ENCODE data around the gene RGS12. TPM values are rescaled to one million over a fixed set of nuclear protein-coding genes. Genes with fewer than 3 reads are reported as not detected.

Gene RGS12
- total and polyA plus RNA-seq, 7 donors: 3.0 to 21.6 (median 15.7) TPM

GRCh38 chr4:3317656-3318211, 24.9 kb downstream of the RGS12 start:
- Histone ChIP-seq H3K27ac (no peak overlapping the region), H3K9me3 (no peaks in the 10 kb centered on the region), H3K36me3 (peaks cover 0 to 25% (median 10%) of the 10 kb centered on the region in 4 donors), H3K27me3 (no peaks in the 10 kb centered on the region), H3K4me3 (no peak overlapping the region), H3K4me1 (peaks cover 0 to 18% (median 3%) of the 10 kb centered on the region in 4 donors)
- 95 to 97% methylated on average over 22 of the region's 22 CpGs for WGBS, 2 donors
- no peak for TF ChIP-seq POLR2AphosphoS5 (IDR thresholded peaks at IDR 0.05)
- no peak for TF ChIP-seq POLR2A (IDR thresholded peaks at IDR 0.05)
- TF ChIP-seq EP300 (IDR thresholded peaks at IDR 0.05): no peak
- no peak for TF ChIP-seq CTCF (IDR thresholded peaks at IDR 0.05)
- no peak for DNase-seq
- intact Hi-C loops (cut with DNase I): no loop called here

GRCh38 chr4:3318561-3319021, 25.8 kb downstream of the RGS12 start:
- no peak overlapping the region for H3K4me3 ChIP-seq
- no peak for TF ChIP-seq POLR2AphosphoS5 (IDR thresholded peaks at IDR 0.05)
- no peak for TF ChIP-seq EP300 (IDR thresholded peaks at IDR 0.05)
- TF ChIP-seq POLR2A (IDR thresholded peaks at IDR 0.05): no peak
- TF ChIP-seq CTCF (IDR thresholded peaks at IDR 0.05): no peak
- peaks cover 3 to 25% (median 10%) of the 10 kb centered on the region in 4 donors for H3K36me3 ChIP-seq
- DNase-seq: peak; percentile 46
- WGBS, 2 donors: 90 to 91% methylated on average over 10 of the region's 10 CpGs
- H3K27ac ChIP-seq: no peak overlapping the region
- H3K4me1 ChIP-seq: peaks cover 0 to 18% (median 3%) of the 10 kb centered on the region in 4 donors
- no peaks in the 10 kb centered on the region for H3K9me3 ChIP-seq
- intact Hi-C loops (cut with DNase I): no loop called here
- H3K27me3 ChIP-seq: no peaks in the 10 kb centered on the region

DNA sequence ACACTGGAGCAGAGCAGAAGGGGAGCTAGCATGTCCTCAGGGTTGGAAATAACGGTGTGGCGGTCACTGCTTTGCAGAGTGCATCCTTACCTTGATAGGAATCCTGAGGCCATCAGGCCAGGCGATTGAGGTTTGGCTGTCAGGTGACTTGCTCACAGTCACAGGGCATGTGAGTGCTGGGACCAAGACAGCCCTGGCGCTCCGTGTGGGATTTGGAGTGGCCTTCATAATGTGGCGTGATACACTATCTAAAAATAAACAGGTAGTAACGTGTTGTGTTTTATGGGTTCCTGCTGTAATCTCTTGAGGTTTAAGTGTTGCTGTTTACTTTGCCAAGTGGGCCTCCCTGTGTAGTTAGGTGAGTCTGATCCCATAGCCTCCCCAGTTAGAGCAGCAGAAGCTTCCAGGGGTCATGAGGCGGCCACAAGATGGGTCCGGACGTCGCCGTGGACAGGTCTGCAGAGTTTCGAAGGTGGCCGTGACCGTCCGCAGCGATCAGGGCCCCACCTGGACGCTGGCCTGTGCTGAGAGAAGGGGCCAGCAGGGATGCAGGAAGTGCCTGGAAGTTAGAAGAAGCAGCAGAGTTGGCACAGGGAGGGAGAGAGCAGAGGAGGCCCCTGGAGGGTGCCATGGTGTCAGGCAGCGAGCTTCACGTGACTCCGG, 27.7 kb downstream of the RGS12 start:
- Histone ChIP-seq H3K27ac (no peak overlapping the region), H3K27me3 (no peaks in the 10 kb centered on the region)
- intact Hi-C loops (cut with DNase I): no loop called here

GRCh38 chr4:3321295-3321889, 28.6 kb downstream of the RGS12 start:
- WGBS, 2 donors: 79 to 84% methylated on average over 14 of the region's 14 CpGs
- H3K4me1 ChIP-seq: peaks cover 0 to 18% (median 3%) of the 10 kb centered on the region in 4 donors
- no peak overlapping the region for H3K4me3 ChIP-seq
- peak; percentile 67 for DNase-seq
- peaks cover 0 to 2% (median 0%) of the 10 kb centered on the region in 4 donors for H3K9me3 ChIP-seq
- no peak for TF ChIP-seq POLR2A (IDR thresholded peaks at IDR 0.05)
- no peak for TF ChIP-seq CTCF (IDR thresholded peaks at IDR 0.05)
- TF ChIP-seq EP300 (IDR thresholded peaks at IDR 0.05): no peak
- no peak for TF ChIP-seq POLR2AphosphoS5 (IDR thresholded peaks at IDR 0.05)
- H3K27me3 ChIP-seq: no peaks in the 10 kb centered on the region
- intact Hi-C loops (cut with DNase I): no loop called here
- H3K36me3 ChIP-seq: peaks cover 3 to 21% (median 10%) of the 10 kb centered on the region in 4 donors
- H3K27ac ChIP-seq: peak overlapping the region in 1 of 4 donors; percentile 11

More for the DNA sequence above, 27.7 kb downstream of the RGS12 start:
- H3K36me3 ChIP-seq: peaks cover 3 to 25% (median 10%) of the 10 kb centered on the region in 4 donors
- H3K4me3 ChIP-seq: no peak overlapping the region
- peaks cover 0 to 18% (median 3%) of the 10 kb centered on the region in 4 donors for H3K4me1 ChIP-seq
- 82% methylated on average over 21 of the region's 21 CpGs for WGBS, 2 donors
- TF ChIP-seq EP300 (IDR thresholded peaks at IDR 0.05): no peak
- no peak for TF ChIP-seq POLR2AphosphoS5 (IDR thresholded peaks at IDR 0.05)
- no peak for TF ChIP-seq POLR2A (IDR thresholded peaks at IDR 0.05)
- no peak for TF ChIP-seq CTCF (IDR thresholded peaks at IDR 0.05)
- H3K9me3 ChIP-seq: no peaks in the 10 kb centered on the region
- DNase-seq: peak; percentile 42

Measured in sigmoid colon (tissue), 7 donors.